ENCODE data around the gene VMP1. TPM values are rescaled to one million over a fixed set of nuclear protein-coding genes. Genes with fewer than 3 reads are reported as not detected.

VMP1 gene
- total RNA-seq, 2 experiments from 2014 or later, result 29.2 to 38.0 TPM

DNA sequence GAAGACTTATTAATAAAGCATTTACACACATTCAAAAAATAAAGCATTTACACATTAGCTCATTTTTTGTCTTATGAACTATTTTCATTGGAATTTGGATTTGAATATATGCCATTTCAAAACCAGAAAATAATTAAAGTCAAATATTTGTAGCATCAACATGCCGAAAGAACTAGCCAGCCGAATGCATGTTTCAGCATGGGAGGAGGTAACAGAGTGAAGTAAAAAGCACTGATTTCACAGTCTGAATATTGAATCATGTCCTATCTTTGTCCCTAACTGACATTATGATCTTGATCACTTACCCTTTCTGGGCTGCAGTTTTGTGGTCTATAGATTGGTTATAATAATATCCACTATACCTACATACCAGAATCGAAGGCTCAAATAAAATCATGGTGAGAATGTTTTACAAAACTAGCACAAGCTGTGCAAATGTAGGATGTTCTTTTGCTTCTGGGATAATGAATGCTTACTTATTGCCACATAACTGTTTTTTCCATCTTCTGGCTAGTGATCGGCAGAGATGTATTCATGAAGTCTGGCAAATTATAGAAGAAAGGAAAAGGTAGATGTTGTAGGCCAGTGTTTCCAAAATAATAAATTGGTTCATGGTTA is 100.5 kb downstream of the VMP1 start:
- peaks cover 22% of the 10 kb centered on the region for H3K4me1 ChIP-seq (ENCODE audit: insufficient read depth, low read length, poor library complexity, severe bottlenecking)
- intact Hi-C loops (cut with micrococcal nuclease; ENCODE audit: unreplicated experiment), result no loop called here
- DNase-seq (ENCODE audit: low spot score), result no peak
- no peaks in the 10 kb centered on the region for H3K9me2 ChIP-seq (ENCODE audit: insufficient read depth, low read length)
- no peaks in the 10 kb centered on the region for H3K9me3 ChIP-seq (ENCODE audit: low read length)
- no TSS peak for BruUV-seq (replicated peaks)
- H3K79me2 ChIP-seq (ENCODE audit: insufficient read depth, low read depth, low read length), result peaks cover 4% of the 10 kb centered on the region; the same call in 1 of the 2 replicates
- no peak overlapping the region for H2AFZ ChIP-seq (ENCODE audit: low read length)
- no peak overlapping the region for H3K27ac ChIP-seq (ENCODE audit: low read depth, low read length, poor library complexity, severe bottlenecking)
- TF ChIP-seq CTCF (conservative IDR thresholded peaks at IDR 0.05; ENCODE audit: low read length), result no peak
- TF ChIP-seq EZH2phosphoT487 (IDR thresholded peaks at IDR 0.05; ENCODE audit: borderline replicate concordance, low read depth, low read length), result no peak
- no peak overlapping the region for H3K4me2 ChIP-seq (ENCODE audit: low read length)
- H3K4me3 ChIP-seq (ENCODE audit: low read depth, low read length, poor library complexity, severe bottlenecking), result no peak overlapping the region
- ChIA-PET POLR2A (interaction anchor here (0.7 to 0.8 kb wide), 2 partner anchors 9 to 750 kb away, joined by 4 to 5 read pairs; no protein-coding TSS in a partner anchor), CTCF (ENCODE audit: unreplicated experiment) (no interaction called here)
- H3K36me3 ChIP-seq (ENCODE audit: insufficient read depth, low read length), result peaks cover 22% of the 10 kb centered on the region
- no peaks in the 10 kb centered on the region for H4K20me1 ChIP-seq (ENCODE audit: insufficient read depth, low read length)

GRCh38 chr17:59810894-59811153 is 103.4 kb downstream of the VMP1 start:
- CTCF ChIA-PET (ENCODE audit: unreplicated experiment), result no interaction called here
- intact Hi-C loops (cut with micrococcal nuclease; ENCODE audit: unreplicated experiment), result no loop called here
- Histone ChIP-seq H3K36me3 (ENCODE audit: insufficient read depth, low read length) (peaks cover 32% of the 10 kb centered on the region), H4K20me1 (ENCODE audit: insufficient read depth, low read length) (no peaks in the 10 kb centered on the region), H3K79me2 (ENCODE audit: insufficient read depth, low read depth, low read length) (peaks cover 2% of the 10 kb centered on the region; the same call in 1 of the 2 replicates), H3K9me3 (ENCODE audit: low read length) (no peaks in the 10 kb centered on the region), H3K27ac (ENCODE audit: low read depth, low read length, poor library complexity, severe bottlenecking) (no peak overlapping the region), H3K4me1 (ENCODE audit: insufficient read depth, low read length, poor library complexity, severe bottlenecking) (no peaks in the 10 kb centered on the region), H3K4me2 (ENCODE audit: low read length) (no peak overlapping the region), H3K4me3 (ENCODE audit: low read depth, low read length, poor library complexity, severe bottlenecking) (no peak overlapping the region), H2AFZ (ENCODE audit: low read length) (no peak overlapping the region), H3K9me2 (ENCODE audit: insufficient read depth, low read length) (no peaks in the 10 kb centered on the region)
- BruUV-seq (replicated peaks), result no TSS peak
- POLR2A ChIA-PET, result interaction anchor here (0.6 kb wide), 1 partner anchor 21 kb away, joined by 3 read pairs; no protein-coding TSS in a partner anchor
- TF ChIP-seq CTCF (conservative IDR thresholded peaks at IDR 0.05; ENCODE audit: low read length) (no peak), EZH2phosphoT487 (IDR thresholded peaks at IDR 0.05; ENCODE audit: borderline replicate concordance, low read depth, low read length) (no peak)
- DNase-seq (ENCODE audit: low spot score), result no peak

DNA sequence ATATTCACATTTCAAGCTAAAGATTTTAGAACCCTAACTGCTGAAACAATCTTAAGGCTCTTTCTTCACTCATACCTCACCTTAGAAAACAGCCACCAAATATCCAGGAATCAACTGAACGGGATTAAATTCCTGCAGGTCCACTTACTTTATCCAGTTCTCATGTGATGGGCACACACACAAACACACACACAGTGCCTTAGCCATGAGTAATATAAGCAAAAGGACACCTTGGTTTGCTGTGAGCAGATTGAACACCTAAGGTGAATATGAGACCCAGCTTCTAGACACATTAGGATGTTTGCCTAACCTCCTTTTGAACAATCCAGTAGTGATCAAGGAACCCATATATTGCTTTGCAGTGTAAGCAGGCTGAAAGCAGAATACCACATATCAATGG is 103.8 kb downstream of the VMP1 start:
- Histone ChIP-seq H2AFZ (ENCODE audit: low read length) (no peak overlapping the region), H3K79me2 (ENCODE audit: insufficient read depth, low read depth, low read length) (no peaks in the 10 kb centered on the region), H3K4me2 (ENCODE audit: low read length) (no peak overlapping the region), H3K27ac (ENCODE audit: low read depth, low read length, poor library complexity, severe bottlenecking) (no peak overlapping the region), H3K9me3 (ENCODE audit: low read length) (no peaks in the 10 kb centered on the region), H3K4me1 (ENCODE audit: insufficient read depth, low read length, poor library complexity, severe bottlenecking) (no peaks in the 10 kb centered on the region), H3K4me3 (ENCODE audit: low read depth, low read length, poor library complexity, severe bottlenecking) (no peak overlapping the region), H4K20me1 (ENCODE audit: insufficient read depth, low read length) (no peaks in the 10 kb centered on the region), H3K36me3 (ENCODE audit: insufficient read depth, low read length) (peaks cover 32% of the 10 kb centered on the region), H3K9me2 (ENCODE audit: insufficient read depth, low read length) (no peaks in the 10 kb centered on the region)
- ChIA-PET CTCF (ENCODE audit: unreplicated experiment) (no interaction called here), POLR2A (interaction anchor here (0.6 kb wide), 1 partner anchor 20 kb away, joined by 3 read pairs; no protein-coding TSS in a partner anchor)
- DNase-seq (ENCODE audit: low spot score), result no peak
- no peak for TF ChIP-seq EZH2phosphoT487 (IDR thresholded peaks at IDR 0.05; ENCODE audit: borderline replicate concordance, low read depth, low read length)
- no peak for TF ChIP-seq CTCF (conservative IDR thresholded peaks at IDR 0.05; ENCODE audit: low read length)
- no TSS peak for BruUV-seq (replicated peaks)
- intact Hi-C loops (cut with micrococcal nuclease; ENCODE audit: unreplicated experiment), result no loop called here

All from OCI-LY7 (cell line).